Measurements from ENCODE around the gene RAE1.

The RAE1 gene

DNA sequence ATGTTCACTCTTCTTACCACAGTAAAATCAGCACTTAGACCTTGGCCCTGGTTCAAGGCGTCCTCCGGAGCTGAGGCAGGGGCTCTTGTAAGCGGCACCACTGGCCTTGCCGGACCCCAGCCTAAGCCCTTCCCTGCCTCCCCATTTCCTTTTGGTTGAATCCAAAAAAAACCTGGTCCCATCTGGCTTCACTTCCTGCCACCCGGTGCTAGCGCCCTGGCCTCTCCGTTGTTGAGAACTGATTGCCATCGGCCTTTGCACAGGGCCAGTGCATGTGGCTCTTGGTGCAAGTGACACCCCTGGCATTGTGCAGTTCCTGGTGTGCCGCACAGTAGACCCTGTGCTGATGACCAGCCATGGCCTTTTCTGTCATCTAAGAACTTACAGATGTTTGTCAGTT, 21.1 kb downstream of the RAE1 start:
- TF ChIP-seq, protein P1, sequence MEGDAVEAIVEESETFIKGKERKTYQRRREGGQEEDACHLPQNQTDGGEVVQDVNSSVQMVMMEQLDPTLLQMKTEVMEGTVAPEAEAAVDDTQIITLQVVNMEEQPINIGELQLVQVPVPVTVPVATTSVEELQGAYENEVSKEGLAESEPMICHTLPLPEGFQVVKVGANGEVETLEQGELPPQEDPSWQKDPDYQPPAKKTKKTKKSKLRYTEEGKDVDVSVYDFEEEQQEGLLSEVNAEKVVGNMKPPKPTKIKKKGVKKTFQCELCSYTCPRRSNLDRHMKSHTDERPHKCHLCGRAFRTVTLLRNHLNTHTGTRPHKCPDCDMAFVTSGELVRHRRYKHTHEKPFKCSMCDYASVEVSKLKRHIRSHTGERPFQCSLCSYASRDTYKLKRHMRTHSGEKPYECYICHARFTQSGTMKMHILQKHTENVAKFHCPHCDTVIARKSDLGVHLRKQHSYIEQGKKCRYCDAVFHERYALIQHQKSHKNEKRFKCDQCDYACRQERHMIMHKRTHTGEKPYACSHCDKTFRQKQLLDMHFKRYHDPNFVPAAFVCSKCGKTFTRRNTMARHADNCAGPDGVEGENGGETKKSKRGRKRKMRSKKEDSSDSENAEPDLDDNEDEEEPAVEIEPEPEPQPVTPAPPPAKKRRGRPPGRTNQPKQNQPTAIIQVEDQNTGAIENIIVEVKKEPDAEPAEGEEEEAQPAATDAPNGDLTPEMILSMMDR (IDR thresholded peaks at IDR 0.05; ENCODE audit: borderline replicate concordance, insufficient read depth, low read depth, low read length), result no peak
- H3K4me3 ChIP-seq (ENCODE audit: low read depth, low read length), result no peak overlapping the region

DNA sequence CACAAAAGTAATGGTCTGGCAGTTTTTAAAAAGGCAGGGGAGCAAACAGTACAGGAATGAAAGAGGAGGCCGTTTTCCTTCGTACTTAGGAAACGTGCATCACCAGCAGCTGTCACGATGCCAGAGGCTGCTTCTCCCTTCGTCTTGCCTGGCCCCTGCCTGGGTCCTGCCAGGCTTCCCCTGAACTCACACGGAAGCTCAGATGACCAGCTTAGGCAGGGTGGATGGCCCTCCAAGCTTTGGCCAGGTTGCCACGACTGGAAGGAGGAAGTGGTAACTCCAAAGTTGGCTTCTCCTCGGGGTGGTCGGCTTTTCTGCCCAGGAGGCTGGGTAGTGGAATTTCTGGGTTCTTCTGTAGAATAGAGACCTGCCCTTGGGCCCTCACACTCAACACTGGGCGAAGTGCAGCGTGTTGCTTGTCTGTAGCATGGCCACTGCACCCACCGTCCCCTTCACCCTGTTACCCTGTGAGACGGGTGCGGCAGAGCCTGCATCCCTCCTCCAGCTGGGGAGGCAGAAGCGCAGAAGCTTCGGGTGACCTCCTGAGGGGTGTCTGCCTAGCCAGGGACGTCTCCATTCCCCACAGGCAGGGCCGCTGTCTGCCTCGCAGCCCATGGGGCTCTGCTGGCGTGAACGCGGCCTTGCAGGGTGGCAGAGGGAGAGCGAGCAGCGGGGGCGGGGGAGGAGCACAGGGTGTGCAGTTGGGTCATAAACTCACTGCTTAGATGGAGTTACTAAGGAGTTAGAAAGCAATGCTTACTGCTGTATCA, 21.7 kb downstream of the RAE1 start:
- no peak overlapping the region for H3K4me3 ChIP-seq (ENCODE audit: low read depth, low read length)
- TF ChIP-seq, protein P1 (IDR thresholded peaks at IDR 0.05; ENCODE audit: borderline replicate concordance, insufficient read depth, low read depth, low read length), result no peak

DNA sequence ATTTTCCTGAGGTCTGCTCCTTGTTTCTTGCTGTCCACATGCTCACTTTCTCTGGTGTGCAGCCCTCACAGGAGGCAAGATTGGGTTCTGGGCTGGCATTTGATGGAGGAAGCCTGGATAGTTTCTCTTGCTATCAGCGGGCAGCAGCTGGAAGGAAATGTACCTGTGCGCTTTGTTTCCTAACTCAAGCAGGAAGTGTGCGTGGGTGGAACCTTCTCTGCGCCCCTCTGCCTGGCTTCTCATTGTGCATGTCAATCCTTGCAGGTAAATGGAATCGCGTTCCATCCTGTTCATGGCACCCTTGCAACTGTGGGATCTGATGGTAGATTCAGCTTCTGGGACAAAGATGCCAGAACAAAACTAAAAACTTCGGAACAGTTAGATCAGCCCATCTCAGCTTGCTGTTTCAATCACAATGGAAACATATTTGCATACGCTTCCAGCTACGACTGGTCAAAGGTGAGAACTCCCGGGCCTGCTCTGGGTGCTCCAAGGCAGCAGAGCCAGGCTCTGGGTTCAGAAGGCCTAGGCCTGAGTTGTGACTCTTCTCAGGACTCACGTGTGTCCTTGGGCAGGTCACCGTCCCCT, 23.4 kb downstream of the RAE1 start:
- H3K4me3 ChIP-seq (ENCODE audit: low read depth, low read length), result no peak overlapping the region
- TF ChIP-seq, protein P1 (IDR thresholded peaks at IDR 0.05; ENCODE audit: borderline replicate concordance, insufficient read depth, low read depth, low read length), result no peak

DNA sequence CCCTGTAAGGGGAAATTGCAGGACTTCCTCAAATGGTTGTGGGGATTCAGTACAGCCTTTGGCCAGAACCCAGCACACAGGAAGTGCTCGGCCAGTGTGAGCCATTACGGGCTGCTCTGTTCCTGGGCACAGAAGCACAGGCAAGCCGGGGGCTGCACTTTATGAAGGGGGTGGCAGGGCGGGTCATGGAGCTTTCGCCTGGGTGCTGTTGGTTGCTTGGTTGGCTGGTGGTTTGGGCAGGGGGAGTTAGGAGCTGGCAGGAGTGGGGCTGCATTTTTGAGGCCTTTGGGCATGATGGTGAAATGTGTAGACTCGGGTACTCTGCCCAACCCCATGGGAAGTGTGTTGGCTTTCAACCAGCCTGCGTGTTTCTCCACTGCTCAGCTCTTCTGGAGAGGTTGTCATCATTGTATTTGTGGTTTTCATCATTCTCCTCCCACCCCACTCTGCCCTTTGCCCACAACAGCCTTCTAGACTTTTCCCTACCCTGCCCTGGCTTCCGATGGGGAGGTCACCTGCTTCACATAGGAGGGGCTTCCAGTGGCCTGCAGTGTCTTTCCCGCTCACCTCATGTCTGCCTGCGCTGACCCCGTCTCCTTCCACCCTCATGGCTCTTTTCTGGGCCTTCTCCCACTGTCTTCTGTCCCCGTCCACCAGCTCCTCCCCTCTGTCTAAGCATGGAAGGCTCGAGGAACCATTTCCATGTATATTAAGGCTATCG, 24.0 kb downstream of the RAE1 start:
- H3K4me3 ChIP-seq (ENCODE audit: low read depth, low read length), result no peak overlapping the region

DNA sequence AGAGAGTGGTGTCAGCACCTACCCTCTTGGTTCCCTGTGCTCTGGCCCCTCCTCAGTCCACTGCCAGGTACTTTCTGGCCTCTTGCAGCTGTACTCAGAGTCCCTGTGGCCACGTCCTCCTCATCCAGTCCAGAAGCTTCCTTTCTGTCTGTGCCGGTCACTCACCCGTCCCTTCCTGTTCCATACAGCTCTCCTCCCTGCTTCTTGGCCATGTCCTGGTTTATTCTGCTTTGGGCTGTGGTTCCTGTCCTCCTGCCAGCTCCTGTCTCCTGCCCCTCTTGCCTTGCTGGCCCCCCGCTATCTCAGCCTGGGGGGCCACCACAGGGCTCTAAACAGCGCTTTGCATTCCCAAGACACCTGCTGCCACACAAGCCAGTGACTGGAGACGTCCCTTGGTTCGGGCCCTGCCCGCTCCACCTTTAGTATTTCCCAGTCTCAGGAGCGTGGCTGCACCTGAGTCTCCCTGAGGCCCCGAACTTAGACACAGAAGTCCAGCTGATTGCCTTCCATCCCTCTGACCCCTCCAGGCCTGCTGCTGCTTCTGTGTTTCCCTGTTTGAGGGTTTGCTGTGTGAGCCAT, 24.7 kb downstream of the RAE1 start:
- no peak overlapping the region for H3K4me3 ChIP-seq (ENCODE audit: low read depth, low read length)
- TF ChIP-seq, protein P1 (IDR thresholded peaks at IDR 0.05; ENCODE audit: borderline replicate concordance, insufficient read depth, low read depth, low read length), result no peak

More for the DNA sequence above, 24.0 kb downstream of the RAE1 start:
- TF ChIP-seq, protein P1 (IDR thresholded peaks at IDR 0.05; ENCODE audit: borderline replicate concordance, insufficient read depth, low read depth, low read length), result no peak

DNA sequence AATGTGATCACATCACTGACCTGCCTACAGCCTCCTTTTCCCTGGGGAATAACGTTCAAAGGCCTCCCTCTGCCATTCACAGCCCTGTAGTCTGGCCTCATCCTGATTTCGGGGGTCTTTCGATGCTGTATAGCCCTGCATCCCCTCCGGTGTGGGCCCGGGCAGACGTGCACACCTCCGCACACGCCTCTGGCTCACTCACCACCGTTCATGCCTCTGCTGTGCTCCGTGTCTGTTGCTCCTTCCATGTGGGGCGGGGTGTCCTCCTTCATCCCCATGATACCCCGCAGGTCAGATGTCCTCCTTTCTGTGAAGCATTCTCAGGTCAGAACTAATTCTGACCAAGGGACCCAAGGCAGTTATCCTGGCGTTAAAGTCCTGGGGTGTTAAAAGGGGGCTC, 26.3 kb downstream of the RAE1 start:
- no peak overlapping the region for H3K4me3 ChIP-seq (ENCODE audit: low read depth, low read length)
- TF ChIP-seq, protein P1 (IDR thresholded peaks at IDR 0.05; ENCODE audit: borderline replicate concordance, insufficient read depth, low read depth, low read length), result no peak
